T-helper 1 cell treated with Interleukin-12 subunit alpha and Interleukin-12 subunit beta and Interleukin-4 antibody, amounts not matched to agents 30 μg/mL and 1 μg/mL, for 36 hours (primary cell): ENCODE data around the gene CCZ1.
A peak's percentile ranks its signal among the peaks of the same experiment; 100 is the strongest.
"Not testable (repeated sequence)": the region's sequence is repeated elsewhere in the genome, so short reads cannot be mapped to it uniquely, and the experiment has no call there.

ENCODE experiments used
- H3K27ac Mint-ChIP-seq: one replicate; pipeline ENCODE4 v1.8.0; 2021; ENCODE audit warnings: mild to moderate bottlenecking, mixed read lengths
- H3K27me3 Mint-ChIP-seq: one replicate; pipeline ENCODE4 v1.8.0; 2021; ENCODE audit warnings: low read depth, mixed read lengths
- H3K36me3 Mint-ChIP-seq: one replicate; pipeline ENCODE4 v1.8.0; 2021; ENCODE audit warnings: low read depth, mixed read lengths
- H3K4me1 Mint-ChIP-seq: one replicate; pipeline ENCODE4 v1.8.0; 2021; ENCODE audit warnings: low read depth, mixed read lengths
- H3K4me3 Mint-ChIP-seq: one replicate; pipeline ENCODE4 v1.8.0; 2021; ENCODE audit warnings: mild to moderate bottlenecking, moderate library complexity, mixed read lengths
- H3K9me3 Mint-ChIP-seq: one replicate; pipeline ENCODE4 v1.8.0; 2021; ENCODE audit warnings: mixed read lengths

The CCZ1 gene

GRCh38 chr7:5898480-5899224 lies at the start of gene CCZ1:
CCZ1 (plus strand) TSS chr7:5898733; CDS start chr7:5898800, 67 bp downstream.
- not testable (repeated sequence) for H3K9me3 Mint-ChIP-seq, H3K4me1 Mint-ChIP-seq, H3K36me3 Mint-ChIP-seq, H3K27me3 Mint-ChIP-seq
- peak within 1 kb of the TSS; percentile 81 for H3K27ac Mint-ChIP-seq
- peak within 1 kb of the TSS; percentile 84 for H3K4me3 Mint-ChIP-seq

GRCh38 chr7:5850944-5851343 lies 47.6 kb upstream of the CCZ1 start:
- Mint-ChIP-seq H3K27me3 (no peaks in the 10 kb centered on the region), H3K36me3 (no peaks in the 10 kb centered on the region), H3K9me3 (no peaks in the 10 kb centered on the region), H3K4me3 (no peak overlapping the region), H3K27ac (no peak overlapping the region), H3K4me1 (no peaks in the 10 kb centered on the region)

GRCh38 chr7:5854738-5855137 lies 43.8 kb upstream of the CCZ1 start:
- Mint-ChIP-seq H3K4me1 (peaks cover 9% of the 10 kb centered on the region), H3K4me3 (no peak overlapping the region), H3K27ac (no peak overlapping the region), H3K9me3 (no peaks in the 10 kb centered on the region), H3K36me3 (no peaks in the 10 kb centered on the region), H3K27me3 (no peaks in the 10 kb centered on the region)

- H3K27me3 Mint-ChIP-seq, H3K9me3 Mint-ChIP-seq, H3K27ac Mint-ChIP-seq, H3K4me3 Mint-ChIP-seq, H3K4me1 Mint-ChIP-seq, H3K36me3 Mint-ChIP-seq: not testable (repeated sequence)
Measured at GRCh38 chr7:5857041-5857575, 41.4 kb upstream of the CCZ1 start.

- not testable (repeated sequence) for H3K4me1 Mint-ChIP-seq, H3K9me3 Mint-ChIP-seq, H3K27ac Mint-ChIP-seq, H3K36me3 Mint-ChIP-seq, H3K4me3 Mint-ChIP-seq, H3K27me3 Mint-ChIP-seq
Measured at GRCh38 chr7:5858494-5858893, 40.0 kb upstream of the CCZ1 start.

GRCh38 chr7:5861281-5861680 lies 37.3 kb upstream of the CCZ1 start:
- H3K9me3 Mint-ChIP-seq, H3K27me3 Mint-ChIP-seq, H3K4me3 Mint-ChIP-seq, H3K4me1 Mint-ChIP-seq, H3K36me3 Mint-ChIP-seq, H3K27ac Mint-ChIP-seq: not testable (repeated sequence)

- H3K4me1 Mint-ChIP-seq, H3K27ac Mint-ChIP-seq, H3K36me3 Mint-ChIP-seq, H3K27me3 Mint-ChIP-seq, H3K4me3 Mint-ChIP-seq, H3K9me3 Mint-ChIP-seq: not testable (repeated sequence)
Measured at GRCh38 chr7:5862753-5863366, 35.7 kb upstream of the CCZ1 start.

GRCh38 chr7:5865279-5865931 lies 33.1 kb upstream of the CCZ1 start:
- not testable (repeated sequence) for H3K36me3 Mint-ChIP-seq, H3K27ac Mint-ChIP-seq, H3K4me3 Mint-ChIP-seq, H3K4me1 Mint-ChIP-seq, H3K27me3 Mint-ChIP-seq, H3K9me3 Mint-ChIP-seq

- no peaks in the 10 kb centered on the region for H3K36me3 Mint-ChIP-seq
- no peak overlapping the region for H3K4me3 Mint-ChIP-seq
- no peaks in the 10 kb centered on the region for H3K9me3 Mint-ChIP-seq
- peaks cover 4% of the 10 kb centered on the region for H3K27me3 Mint-ChIP-seq
- H3K27ac Mint-ChIP-seq, result no peak overlapping the region
- no peaks in the 10 kb centered on the region for H3K4me1 Mint-ChIP-seq
Measured at GRCh38 chr7:5867060-5867459, 31.5 kb upstream of the CCZ1 start.

GRCh38 chr7:5868928-5869341 lies 29.6 kb upstream of the CCZ1 start:
- H3K4me1 Mint-ChIP-seq, H3K9me3 Mint-ChIP-seq, H3K27ac Mint-ChIP-seq, H3K27me3 Mint-ChIP-seq, H3K36me3 Mint-ChIP-seq, H3K4me3 Mint-ChIP-seq: not testable (repeated sequence)

GRCh38 chr7:5869691-5870090 lies 28.8 kb upstream of the CCZ1 start:
- Mint-ChIP-seq H3K4me3 (no peak overlapping the region), H3K27ac (no peak overlapping the region), H3K4me1 (no peaks in the 10 kb centered on the region), H3K27me3 (no peaks in the 10 kb centered on the region), H3K9me3 (no peaks in the 10 kb centered on the region), H3K36me3 (no peaks in the 10 kb centered on the region)

- H3K27ac Mint-ChIP-seq, result no peak overlapping the region
- H3K9me3 Mint-ChIP-seq, result no peaks in the 10 kb centered on the region
- H3K36me3 Mint-ChIP-seq, result no peaks in the 10 kb centered on the region
- no peak overlapping the region for H3K4me3 Mint-ChIP-seq
- no peaks in the 10 kb centered on the region for H3K27me3 Mint-ChIP-seq
- H3K4me1 Mint-ChIP-seq, result no peaks in the 10 kb centered on the region
Measured at GRCh38 chr7:5870311-5870710, 28.2 kb upstream of the CCZ1 start.

- Mint-ChIP-seq H3K9me3 (no peaks in the 10 kb centered on the region), H3K27ac (no peak overlapping the region), H3K36me3 (no peaks in the 10 kb centered on the region), H3K4me1 (no peaks in the 10 kb centered on the region), H3K4me3 (no peak overlapping the region), H3K27me3 (no peaks in the 10 kb centered on the region)
Measured at GRCh38 chr7:5872326-5872725, 26.2 kb upstream of the CCZ1 start.

- H3K36me3 Mint-ChIP-seq, H3K27me3 Mint-ChIP-seq, H3K4me3 Mint-ChIP-seq, H3K9me3 Mint-ChIP-seq, H3K4me1 Mint-ChIP-seq, H3K27ac Mint-ChIP-seq: not testable (repeated sequence)
Measured at GRCh38 chr7:5879591-5879990, 18.9 kb upstream of the CCZ1 start.

- H3K36me3 Mint-ChIP-seq, H3K9me3 Mint-ChIP-seq, H3K27me3 Mint-ChIP-seq, H3K4me1 Mint-ChIP-seq, H3K27ac Mint-ChIP-seq, H3K4me3 Mint-ChIP-seq: not testable (repeated sequence)
Measured at GRCh38 chr7:5880106-5880505, 18.4 kb upstream of the CCZ1 start.
